WTC11 (cell line): ENCODE data around the gene RPL35. TPM values are rescaled to one million over a fixed set of nuclear protein-coding genes. Genes with fewer than 3 reads are reported as not detected.

Experiments used
- ATAC-seq: fragments of 200-7000 bp; cut with Tn5 transposase; 2 replicates; pipeline ENCODE4 v1.10.0; 2021; ENCODE audit warnings: mild to moderate bottlenecking, moderate library complexity
- CTCF ChIA-PET: fragments of 300-600 bp; sonication (Branson Sonifier 250); formaldehyde crosslinking; loops from one replicate; lab custom pipeline; 2021; ENCODE audit warnings: antibody characterized with exemption; lab: Charles Lee
- POLR2A ChIA-PET: fragments of 350-600 bp; sonication (Branson Sonifier 250); formaldehyde crosslinking; loops from one replicate; lab custom pipeline; 2021; ENCODE audit warnings: antibody characterized with exemption; lab: Charles Lee
- DNase-seq: peaks from one replicate; pipeline ENCODE4 v3.0.0; 2021; ENCODE audit warnings: low spot score
- H3K27ac Mint-ChIP-seq: 2 replicates; pipeline ENCODE4 v1.8.0; 2021; ENCODE audit warnings: mixed read lengths
- H3K27me3 Mint-ChIP-seq: 2 replicates; pipeline ENCODE4 v1.8.0; 2021; ENCODE audit warnings: low read depth, mild to moderate bottlenecking, moderate library complexity, mixed read lengths
- H3K36me3 Mint-ChIP-seq: 2 replicates; pipeline ENCODE4 v1.8.0; 2021; ENCODE audit warnings: mixed read lengths
- H3K4me1 Mint-ChIP-seq: 2 replicates; pipeline ENCODE4 v1.8.0; 2022; ENCODE audit warnings: mixed read lengths
- H3K4me3 Mint-ChIP-seq: 2 replicates; pipeline ENCODE4 v1.8.0; 2021; ENCODE audit warnings: mild to moderate bottlenecking, moderate library complexity, mixed read lengths
- H3K9me3 Mint-ChIP-seq: 2 replicates; pipeline ENCODE4 v1.8.0; 2021; ENCODE audit warnings: mixed read lengths
- CREM ChIP-seq: sonication (generic); formaldehyde crosslinking; IDR thresholded peaks from 2 replicates; pipeline ENCODE4 v1.8.1; 2022; ENCODE audit warnings: mild to moderate bottlenecking, missing genetic modification reagents, moderate library complexity
- IRF2 ChIP-seq: sonication (generic); formaldehyde crosslinking; IDR thresholded peaks from 2 replicates; pipeline ENCODE4 v1.8.0; 2022; ENCODE audit warnings: low read depth, missing genetic modification reagents, borderline replicate concordance
- NR2C2 ChIP-seq: sonication (generic); formaldehyde crosslinking; IDR thresholded peaks from 2 replicates; pipeline ENCODE4 v1.8.0; 2022; ENCODE audit warnings: mild to moderate bottlenecking, missing genetic modification reagents
- RORB ChIP-seq: fragments of 250-450 bp; sonication (Bioruptor Pico); IDR thresholded peaks from 2 replicates; pipeline ENCODE4 v1.9.0; 2021; ENCODE audit warnings: mild to moderate bottlenecking
- ZNF396 ChIP-seq: fragments of 250-450 bp; sonication (Bioruptor Pico); IDR thresholded peaks from 2 replicates; pipeline ENCODE4 v1.8.0; 2021; ENCODE audit warnings: mild to moderate bottlenecking, moderate library complexity, borderline replicate concordance
- total RNA-seq: library from RNA; stranded (reverse); gene quantifications from 3 replicates; pipeline ENCODE4 v1.2.3, GENCODE V29; 2021
- TF ChIP-seq, protein P1 (sequence below): sonication (generic); formaldehyde crosslinking; IDR thresholded peaks from 2 replicates; pipeline ENCODE4 v1.8.1; 2023; ENCODE audit warnings: mild to moderate bottlenecking, missing genetic modification reagents, moderate library complexity
- TF ChIP-seq, protein P2 (sequence below): sonication (generic); formaldehyde crosslinking; IDR thresholded peaks from 2 replicates; pipeline ENCODE4 v1.8.1; 2023; ENCODE audit warnings: mild to moderate bottlenecking, missing genetic modification reagents, moderate library complexity
- TF ChIP-seq, protein P3 (sequence below): fragments of 250-450 bp; sonication (Bioruptor Pico); conservative IDR thresholded peaks from 2 replicates; pipeline ENCODE4 v1.9.0; 2021; ENCODE audit warnings: mild to moderate bottlenecking
- TF ChIP-seq, protein P4 (sequence below): sonication (generic); formaldehyde crosslinking; conservative IDR thresholded peaks from 2 replicates; pipeline ENCODE4 v1.8.1; 2023; ENCODE audit warnings: mild to moderate bottlenecking, low read depth, missing genetic modification reagents, moderate library complexity
- TF ChIP-seq, protein P5 (sequence below): fragments of 200-600 bp; IDR thresholded peaks from 2 replicates; pipeline ENCODE4 v1.8.0; 2022; ENCODE audit warnings: antibody characterized with exemption
- TF ChIP-seq, protein P6 (sequence below): sonication (generic); formaldehyde crosslinking; IDR thresholded peaks from 2 replicates; pipeline ENCODE4 v1.8.1; 2022; ENCODE audit warnings: missing genetic modification reagents, borderline replicate concordance

The RPL35 gene
- total RNA-seq, 1 experiment from 2014 or later, result 1,710 TPM

DNA sequence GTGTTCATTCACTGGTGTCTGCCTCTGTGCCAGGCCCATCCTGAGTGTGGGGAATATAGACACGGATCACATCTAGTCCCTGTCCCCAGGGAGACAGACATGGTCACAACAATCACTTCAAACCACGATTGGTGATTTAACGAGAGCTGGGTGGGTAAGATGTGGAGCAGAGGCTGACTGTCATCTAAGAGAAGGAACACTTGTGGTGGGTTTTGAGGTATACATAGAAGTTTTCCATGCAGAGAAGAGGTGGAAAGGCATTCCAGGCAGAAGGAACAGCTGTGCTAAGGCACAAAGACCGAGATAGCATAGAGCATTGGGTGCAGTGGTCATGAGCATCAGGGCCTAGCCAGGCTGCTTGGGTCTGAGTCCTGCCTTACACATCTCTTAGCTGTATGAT lies 31.2 kb downstream of the RPL35 start (continued):
- TF ChIP-seq, protein P1, sequence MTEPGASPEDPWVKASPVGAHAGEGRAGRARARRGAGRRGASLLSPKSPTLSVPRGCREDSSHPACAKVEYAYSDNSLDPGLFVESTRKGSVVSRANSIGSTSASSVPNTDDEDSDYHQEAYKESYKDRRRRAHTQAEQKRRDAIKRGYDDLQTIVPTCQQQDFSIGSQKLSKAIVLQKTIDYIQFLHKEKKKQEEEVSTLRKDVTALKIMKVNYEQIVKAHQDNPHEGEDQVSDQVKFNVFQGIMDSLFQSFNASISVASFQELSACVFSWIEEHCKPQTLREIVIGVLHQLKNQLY (CRISPR knock-in tag), result no peak
- TF ChIP-seq, protein P2, sequence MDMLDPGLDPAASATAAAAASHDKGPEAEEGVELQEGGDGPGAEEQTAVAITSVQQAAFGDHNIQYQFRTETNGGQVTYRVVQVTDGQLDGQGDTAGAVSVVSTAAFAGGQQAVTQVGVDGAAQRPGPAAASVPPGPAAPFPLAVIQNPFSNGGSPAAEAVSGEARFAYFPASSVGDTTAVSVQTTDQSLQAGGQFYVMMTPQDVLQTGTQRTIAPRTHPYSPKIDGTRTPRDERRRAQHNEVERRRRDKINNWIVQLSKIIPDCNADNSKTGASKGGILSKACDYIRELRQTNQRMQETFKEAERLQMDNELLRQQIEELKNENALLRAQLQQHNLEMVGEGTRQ (CRISPR knock-in tag), result no peak

DNA sequence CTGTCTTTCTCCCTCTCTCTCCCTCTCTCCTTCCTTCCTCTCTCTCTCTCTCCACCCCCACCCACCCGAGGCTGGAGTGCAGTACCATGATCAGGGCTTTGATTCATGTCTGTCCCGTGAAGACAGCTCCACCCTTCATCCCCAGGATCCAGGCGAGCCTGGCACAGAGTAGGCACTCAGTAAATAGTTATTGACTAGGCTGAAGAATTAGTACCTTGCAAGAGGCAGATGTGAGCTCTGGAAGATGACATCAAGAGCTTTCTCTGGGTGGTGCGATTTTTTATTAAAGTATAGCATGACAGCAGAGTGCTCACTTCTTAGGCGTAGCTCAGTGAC lies 32.5 kb downstream of the RPL35 start:
- Mint-ChIP-seq H3K9me3 (peaks cover 10% of the 10 kb centered on the region), H3K4me3 (no peak overlapping the region), H3K4me1 (peaks cover 10% of the 10 kb centered on the region), H3K27ac (no peak overlapping the region), H3K27me3 (peaks cover 8% of the 10 kb centered on the region; the same call in 1 of the 2 replicates), H3K36me3 (peaks cover 3% of the 10 kb centered on the region; the same call in 1 of the 2 replicates)
- TF ChIP-seq, protein P3, sequence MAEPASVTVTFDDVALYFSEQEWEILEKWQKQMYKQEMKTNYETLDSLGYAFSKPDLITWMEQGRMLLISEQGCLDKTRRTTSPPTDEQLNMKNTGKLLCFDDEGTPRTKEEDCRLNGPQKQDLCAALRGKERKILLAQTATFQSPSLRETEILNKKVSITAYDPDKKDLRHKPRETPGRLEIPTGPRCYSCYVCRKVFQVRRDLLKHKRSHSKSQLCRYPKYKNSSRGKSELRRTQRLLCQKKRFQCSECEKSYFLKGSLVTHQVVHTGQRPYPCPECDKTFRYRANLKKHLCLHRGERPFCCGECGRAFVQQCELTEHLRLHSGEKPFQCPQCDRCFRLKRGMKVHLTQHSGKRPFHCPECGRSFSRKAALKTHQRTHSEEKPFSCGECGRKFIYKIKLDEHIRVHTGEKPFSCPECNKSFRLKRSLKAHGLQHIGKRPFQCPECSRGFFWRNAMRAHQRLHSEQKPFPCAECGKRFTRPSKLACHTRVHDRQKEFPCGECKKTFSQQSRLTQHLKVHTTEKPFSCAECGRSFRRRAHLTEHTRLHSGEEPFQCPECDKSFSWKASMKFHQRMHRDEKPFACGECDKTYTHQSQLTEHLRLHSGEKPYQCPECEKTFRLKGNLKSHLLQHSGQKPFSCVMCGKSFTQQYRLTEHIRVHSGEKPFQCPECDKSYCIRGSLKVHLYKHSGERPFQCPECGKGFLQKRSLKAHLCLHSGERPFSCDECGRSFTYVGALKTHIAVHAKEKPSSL (CRISPR knock-in tag), result no peak
- TF ChIP-seq, protein P4, sequence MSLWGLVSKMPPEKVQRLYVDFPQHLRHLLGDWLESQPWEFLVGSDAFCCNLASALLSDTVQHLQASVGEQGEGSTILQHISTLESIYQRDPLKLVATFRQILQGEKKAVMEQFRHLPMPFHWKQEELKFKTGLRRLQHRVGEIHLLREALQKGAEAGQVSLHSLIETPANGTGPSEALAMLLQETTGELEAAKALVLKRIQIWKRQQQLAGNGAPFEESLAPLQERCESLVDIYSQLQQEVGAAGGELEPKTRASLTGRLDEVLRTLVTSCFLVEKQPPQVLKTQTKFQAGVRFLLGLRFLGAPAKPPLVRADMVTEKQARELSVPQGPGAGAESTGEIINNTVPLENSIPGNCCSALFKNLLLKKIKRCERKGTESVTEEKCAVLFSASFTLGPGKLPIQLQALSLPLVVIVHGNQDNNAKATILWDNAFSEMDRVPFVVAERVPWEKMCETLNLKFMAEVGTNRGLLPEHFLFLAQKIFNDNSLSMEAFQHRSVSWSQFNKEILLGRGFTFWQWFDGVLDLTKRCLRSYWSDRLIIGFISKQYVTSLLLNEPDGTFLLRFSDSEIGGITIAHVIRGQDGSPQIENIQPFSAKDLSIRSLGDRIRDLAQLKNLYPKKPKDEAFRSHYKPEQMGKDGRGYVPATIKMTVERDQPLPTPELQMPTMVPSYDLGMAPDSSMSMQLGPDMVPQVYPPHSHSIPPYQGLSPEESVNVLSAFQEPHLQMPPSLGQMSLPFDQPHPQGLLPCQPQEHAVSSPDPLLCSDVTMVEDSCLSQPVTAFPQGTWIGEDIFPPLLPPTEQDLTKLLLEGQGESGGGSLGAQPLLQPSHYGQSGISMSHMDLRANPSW (CRISPR knock-in tag), result no peak
- TF ChIP-seq IRF2 (CRISPR knock-in tag), result no peak
- no peak for TF ChIP-seq RORB (CRISPR knock-in tag)
- no peak for TF ChIP-seq NR2C2 (CRISPR knock-in tag)
- TF ChIP-seq, protein P5, sequence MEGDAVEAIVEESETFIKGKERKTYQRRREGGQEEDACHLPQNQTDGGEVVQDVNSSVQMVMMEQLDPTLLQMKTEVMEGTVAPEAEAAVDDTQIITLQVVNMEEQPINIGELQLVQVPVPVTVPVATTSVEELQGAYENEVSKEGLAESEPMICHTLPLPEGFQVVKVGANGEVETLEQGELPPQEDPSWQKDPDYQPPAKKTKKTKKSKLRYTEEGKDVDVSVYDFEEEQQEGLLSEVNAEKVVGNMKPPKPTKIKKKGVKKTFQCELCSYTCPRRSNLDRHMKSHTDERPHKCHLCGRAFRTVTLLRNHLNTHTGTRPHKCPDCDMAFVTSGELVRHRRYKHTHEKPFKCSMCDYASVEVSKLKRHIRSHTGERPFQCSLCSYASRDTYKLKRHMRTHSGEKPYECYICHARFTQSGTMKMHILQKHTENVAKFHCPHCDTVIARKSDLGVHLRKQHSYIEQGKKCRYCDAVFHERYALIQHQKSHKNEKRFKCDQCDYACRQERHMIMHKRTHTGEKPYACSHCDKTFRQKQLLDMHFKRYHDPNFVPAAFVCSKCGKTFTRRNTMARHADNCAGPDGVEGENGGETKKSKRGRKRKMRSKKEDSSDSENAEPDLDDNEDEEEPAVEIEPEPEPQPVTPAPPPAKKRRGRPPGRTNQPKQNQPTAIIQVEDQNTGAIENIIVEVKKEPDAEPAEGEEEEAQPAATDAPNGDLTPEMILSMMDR, result no peak
- TF ChIP-seq CREM (CRISPR knock-in tag), result no peak
- ChIA-PET POLR2A (interaction anchor here (0.8 to 1.5 kb wide), 2 partner anchors 50 to 52 kb away, joined by 3 read pairs; partner anchors contain the start of gene OLFML2A), CTCF (interaction anchor here (0.6 to 5.8 kb wide), 12 partner anchors 10 to 213 kb away, joined by 3 to 46 read pairs (median 6); partner anchors contain the start of genes OLFML2A and WDR38)
- ATAC-seq (no peak), DNase-seq (no peak)

DNA sequence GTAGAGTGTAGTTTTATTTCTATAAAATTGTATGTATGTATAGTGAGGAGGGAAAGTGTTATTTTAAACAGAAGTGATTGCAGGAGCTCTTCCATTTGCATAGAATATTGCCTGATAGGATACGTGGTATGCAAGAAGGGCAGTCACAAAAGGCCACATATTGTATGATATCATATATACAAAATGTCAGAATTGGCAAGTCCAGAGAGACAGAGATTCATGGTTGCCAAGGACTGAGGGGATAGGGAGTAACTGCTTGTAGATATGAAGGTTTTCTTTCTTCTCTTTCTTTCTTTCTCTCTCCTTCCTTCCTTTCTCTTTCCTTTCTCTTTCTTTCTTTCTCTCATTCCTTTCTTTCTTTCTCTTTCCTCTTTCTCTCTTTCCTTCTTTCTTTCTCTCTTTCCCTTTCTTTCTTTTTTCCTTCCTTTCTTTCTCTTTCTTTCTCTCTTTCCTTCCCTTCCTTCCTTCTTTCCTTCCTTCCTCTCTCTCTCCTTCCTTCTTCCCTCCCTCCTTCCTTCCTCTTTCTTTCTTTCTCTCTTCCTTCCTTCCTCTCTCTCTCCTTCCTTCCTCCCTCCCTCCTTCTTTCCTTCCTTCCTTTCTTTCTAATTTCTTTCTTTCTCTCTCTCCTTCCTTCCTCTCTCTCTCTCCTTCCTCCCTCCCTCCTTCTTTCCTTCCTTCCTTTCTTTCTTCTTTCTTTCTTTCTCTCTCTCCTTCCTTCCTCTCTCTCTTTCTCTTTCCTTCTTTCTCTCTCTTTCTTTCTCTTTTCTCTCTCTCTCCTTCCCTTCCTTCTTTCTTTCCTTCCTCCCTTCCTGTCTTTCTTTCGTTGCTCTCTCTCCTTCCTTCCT lies 33.0 kb downstream of the RPL35 start:
- POLR2A ChIA-PET, result no interaction called here
- CTCF ChIA-PET, result interaction anchor here (0.7 to 5.8 kb wide), 9 partner anchors 10 to 57 kb away, joined by 3 to 46 read pairs (median 6); partner anchors contain the start of genes OLFML2A and WDR38
- no peak for ATAC-seq
- Mint-ChIP-seq H3K4me3 (no peak overlapping the region), H3K4me1 (peaks cover 10% of the 10 kb centered on the region), H3K9me3 (peaks cover 10% of the 10 kb centered on the region), H3K36me3 (peaks cover 3% of the 10 kb centered on the region; the same call in 1 of the 2 replicates), H3K27ac (no peak overlapping the region), H3K27me3 (peaks cover 8% of the 10 kb centered on the region; the same call in 1 of the 2 replicates)
- no peak for TF ChIP-seq ZNF396 (CRISPR knock-in tag)
- TF ChIP-seq, protein P6, sequence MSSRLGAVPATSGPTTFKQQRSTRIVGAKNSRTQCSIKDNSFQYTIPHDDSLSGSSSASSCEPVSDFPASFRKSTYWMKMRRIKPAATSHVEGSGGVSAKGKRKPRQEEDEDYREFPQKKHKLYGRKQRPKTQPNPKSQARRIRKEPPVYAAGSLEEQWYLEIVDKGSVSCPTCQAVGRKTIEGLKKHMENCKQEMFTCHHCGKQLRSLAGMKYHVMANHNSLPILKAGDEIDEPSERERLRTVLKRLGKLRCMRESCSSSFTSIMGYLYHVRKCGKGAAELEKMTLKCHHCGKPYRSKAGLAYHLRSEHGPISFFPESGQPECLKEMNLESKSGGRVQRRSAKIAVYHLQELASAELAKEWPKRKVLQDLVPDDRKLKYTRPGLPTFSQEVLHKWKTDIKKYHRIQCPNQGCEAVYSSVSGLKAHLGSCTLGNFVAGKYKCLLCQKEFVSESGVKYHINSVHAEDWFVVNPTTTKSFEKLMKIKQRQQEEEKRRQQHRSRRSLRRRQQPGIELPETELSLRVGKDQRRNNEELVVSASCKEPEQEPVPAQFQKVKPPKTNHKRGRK, result peak; percentile 82
- no peak for DNase-seq
